HUES48 (cell line): ENCODE results near the gene ZIC2.
A peak's percentile ranks its signal among the peaks of the same experiment; 100 is the strongest.

Experiments
- H3K27ac ChIP-seq: one replicate; pipeline ENCODE4 v1.7.0; 2013; ENCODE audit warnings: low read depth, low read length, inconsistent platforms
- H3K27me3 ChIP-seq: 2 replicates; pipeline ENCODE4 v1.6.1; 2013; ENCODE audit warnings: mild to moderate bottlenecking, low read length; ENCODE audit not compliant: control insufficient read depth, insufficient read depth
- H3K36me3 ChIP-seq: 2 replicates; pipeline ENCODE4 v1.6.1; 2013; ENCODE audit warnings: low read length; ENCODE audit not compliant: control insufficient read depth, insufficient read depth
- H3K4me1 ChIP-seq: 2 replicates; pipeline ENCODE4 v1.6.1; 2013; ENCODE audit warnings: mild to moderate bottlenecking, low read length; ENCODE audit not compliant: control insufficient read depth, insufficient read depth
- H3K4me3 ChIP-seq: 2 replicates; pipeline ENCODE4 v1.5.1; 2013; ENCODE audit warnings: mild to moderate bottlenecking, low read depth, low read length
- H3K9ac ChIP-seq: 2 replicates; pipeline ENCODE4 v1.6.1; 2013; ENCODE audit warnings: mild to moderate bottlenecking, low read depth, low read length, moderate library complexity
- H3K9me3 ChIP-seq: 2 replicates; pipeline ENCODE4 v1.6.1; 2013; ENCODE audit warnings: low read length; ENCODE audit not compliant: control insufficient read depth, insufficient read depth

The ZIC2 gene

DNA sequence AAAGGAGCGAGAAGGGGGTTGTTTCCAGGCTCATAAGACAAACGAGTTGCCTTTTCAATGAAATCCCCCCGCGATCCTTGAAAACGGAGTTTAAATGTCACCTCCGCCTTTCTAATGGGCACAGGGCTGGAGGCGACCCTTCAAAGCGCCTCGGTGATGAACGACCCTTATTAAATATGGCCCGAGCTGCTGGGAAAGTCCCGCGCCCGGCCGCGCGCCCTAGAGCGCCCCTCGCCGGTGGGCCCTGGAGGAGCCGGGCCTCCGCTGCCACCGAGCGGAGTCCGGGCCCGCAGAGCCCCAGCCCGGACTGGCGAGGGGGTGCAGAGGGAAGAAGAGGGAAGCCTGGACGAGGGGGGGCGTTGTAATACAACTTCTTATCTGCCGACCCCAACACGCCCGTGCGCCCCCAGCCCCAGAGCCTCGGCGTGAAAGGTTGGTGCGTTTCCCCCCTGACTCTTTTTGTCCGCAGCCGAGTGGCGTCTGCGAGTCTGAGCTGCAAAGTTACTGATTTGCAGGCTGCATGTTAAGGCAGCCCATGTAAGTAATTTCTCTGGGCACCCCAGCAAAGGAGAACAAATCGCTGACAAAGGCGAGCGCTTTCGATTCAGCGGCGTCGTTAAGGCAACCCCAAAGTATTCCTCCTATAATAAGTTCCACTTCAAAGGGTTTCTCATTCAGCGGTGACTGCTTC lies 21.9 kb upstream of the ZIC2 start:
- Histone ChIP-seq H3K27ac (peak overlapping the region; percentile 56), H3K4me1 (peaks cover 49% of the 10 kb centered on the region), H3K9ac (no peak overlapping the region; the same call in 1 of the 2 replicates), H3K36me3 (peaks cover 20% of the 10 kb centered on the region), H3K4me3 (peak overlapping the region; percentile 55), H3K27me3 (peaks cover 94% of the 10 kb centered on the region), H3K9me3 (no peaks in the 10 kb centered on the region)

DNA sequence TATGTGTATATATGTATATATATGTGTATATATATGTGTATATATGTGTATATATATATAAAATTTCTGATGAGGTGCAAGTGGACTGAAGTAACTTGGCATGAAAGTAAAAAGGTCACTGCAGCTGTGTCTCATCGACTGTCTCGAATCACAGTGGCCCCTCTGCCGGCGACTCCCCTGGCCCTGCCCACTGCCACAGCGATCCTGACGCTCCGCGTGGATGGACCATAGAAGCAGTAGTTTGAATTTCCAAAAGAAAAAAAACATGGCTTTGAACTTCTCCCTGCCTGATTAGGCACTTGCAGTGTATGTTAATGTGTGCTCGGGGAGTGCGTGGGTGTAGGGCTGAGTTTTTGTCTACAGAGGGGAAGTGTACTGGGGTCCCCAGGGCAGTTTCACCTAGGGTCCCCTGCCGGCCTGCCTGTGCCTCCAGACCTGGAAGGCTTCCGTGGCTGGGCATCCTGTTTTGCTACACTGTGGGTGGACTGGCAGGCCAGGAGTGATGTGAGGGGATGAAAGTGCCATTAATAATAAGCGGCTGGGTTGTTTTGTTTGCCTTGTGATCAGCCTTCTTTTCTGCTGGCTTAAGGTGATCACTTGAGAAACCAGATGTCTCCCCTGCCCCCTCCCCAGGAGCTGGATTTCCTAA lies 20.8 kb upstream of the ZIC2 start:
- Histone ChIP-seq H3K4me1 (peaks cover 49% of the 10 kb centered on the region), H3K27ac (peak overlapping the region; percentile 33), H3K4me3 (peak overlapping the region; percentile 31; the same call in 1 of the 2 replicates), H3K9me3 (no peaks in the 10 kb centered on the region), H3K36me3 (peaks cover 31% of the 10 kb centered on the region), H3K9ac (no peak overlapping the region), H3K27me3 (peaks cover 86% of the 10 kb centered on the region)

DNA sequence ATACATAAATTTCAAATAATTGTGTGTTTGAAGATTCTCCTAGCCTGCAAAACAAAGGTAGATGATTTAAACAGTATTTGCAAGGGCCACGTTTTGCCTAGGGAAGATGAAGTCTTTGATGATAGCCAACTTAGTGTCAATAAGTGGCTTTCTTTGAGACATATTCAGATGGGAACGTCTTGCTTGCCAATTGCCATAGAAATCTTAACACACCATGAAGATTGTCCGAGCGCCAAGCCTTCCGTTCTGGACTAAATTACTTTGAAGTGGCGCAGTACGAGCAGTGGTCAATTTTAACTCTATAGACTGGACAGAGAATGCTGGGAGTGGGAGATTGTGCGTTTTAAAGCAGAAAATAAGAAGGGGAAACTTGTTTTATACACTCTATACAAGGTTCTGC lies 19.9 kb upstream of the ZIC2 start:
- Histone ChIP-seq H3K9ac (no peak overlapping the region), H3K27ac (peak overlapping the region; percentile 33), H3K36me3 (peaks cover 40% of the 10 kb centered on the region), H3K4me1 (peaks cover 58% of the 10 kb centered on the region), H3K4me3 (no peak overlapping the region), H3K9me3 (no peaks in the 10 kb centered on the region), H3K27me3 (peaks cover 80% of the 10 kb centered on the region)

DNA sequence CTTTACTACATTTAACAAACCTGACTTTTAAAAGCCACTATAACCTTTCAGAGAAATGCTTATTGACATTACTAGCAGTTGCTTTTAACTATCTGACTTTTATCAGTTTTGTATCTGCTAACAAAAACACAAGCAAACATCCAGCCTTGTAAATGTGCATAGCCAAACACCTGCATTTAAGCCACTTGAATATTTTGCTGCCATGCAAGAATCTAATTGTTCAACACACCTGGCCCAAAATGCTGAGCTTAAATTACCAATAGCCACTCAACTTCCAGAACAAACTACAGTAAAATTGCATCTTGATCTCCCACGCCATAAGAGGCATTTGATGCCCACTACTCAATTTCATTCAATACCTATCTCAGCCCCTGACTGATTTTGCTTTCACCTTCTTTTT lies 19.3 kb upstream of the ZIC2 start:
- peaks cover 46% of the 10 kb centered on the region for H3K36me3 ChIP-seq
- H3K4me3 ChIP-seq, result no peak overlapping the region
- no peaks in the 10 kb centered on the region for H3K9me3 ChIP-seq
- H3K4me1 ChIP-seq, result peaks cover 64% of the 10 kb centered on the region
- H3K9ac ChIP-seq, result no peak overlapping the region
- peaks cover 80% of the 10 kb centered on the region for H3K27me3 ChIP-seq
- H3K27ac ChIP-seq, result no peak overlapping the region

DNA sequence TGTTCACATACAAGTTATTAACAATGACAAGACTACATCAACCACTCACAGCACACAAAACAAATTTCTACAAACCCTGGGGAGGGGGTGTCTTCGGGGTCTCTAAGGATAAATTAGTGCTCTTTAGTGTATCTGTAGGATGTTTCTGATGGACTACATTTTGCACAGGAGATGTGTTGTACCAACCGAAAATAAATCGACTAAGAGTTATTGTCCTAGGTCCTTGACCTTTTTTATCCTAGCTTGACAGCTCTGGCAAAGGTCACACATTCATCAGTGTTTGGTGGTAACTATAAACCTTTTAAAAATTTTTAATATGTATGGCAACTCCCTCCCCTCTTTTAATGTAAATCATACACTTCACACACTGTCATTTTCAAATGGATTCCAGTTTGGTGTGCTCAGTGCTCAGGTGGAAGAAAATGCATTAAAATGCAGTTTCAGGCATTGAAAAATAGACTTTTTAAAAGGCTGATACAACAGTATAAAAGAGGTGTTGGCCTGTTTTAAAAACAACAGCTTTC lies 17.7 kb upstream of the ZIC2 start:
- peaks cover 60% of the 10 kb centered on the region for H3K4me1 ChIP-seq
- H3K27me3 ChIP-seq, result peaks cover 83% of the 10 kb centered on the region
- H3K9me3 ChIP-seq, result no peaks in the 10 kb centered on the region
- H3K4me3 ChIP-seq, result no peak overlapping the region
- peaks cover 53% of the 10 kb centered on the region for H3K36me3 ChIP-seq
- H3K9ac ChIP-seq, result no peak overlapping the region
- no peak overlapping the region for H3K27ac ChIP-seq

DNA sequence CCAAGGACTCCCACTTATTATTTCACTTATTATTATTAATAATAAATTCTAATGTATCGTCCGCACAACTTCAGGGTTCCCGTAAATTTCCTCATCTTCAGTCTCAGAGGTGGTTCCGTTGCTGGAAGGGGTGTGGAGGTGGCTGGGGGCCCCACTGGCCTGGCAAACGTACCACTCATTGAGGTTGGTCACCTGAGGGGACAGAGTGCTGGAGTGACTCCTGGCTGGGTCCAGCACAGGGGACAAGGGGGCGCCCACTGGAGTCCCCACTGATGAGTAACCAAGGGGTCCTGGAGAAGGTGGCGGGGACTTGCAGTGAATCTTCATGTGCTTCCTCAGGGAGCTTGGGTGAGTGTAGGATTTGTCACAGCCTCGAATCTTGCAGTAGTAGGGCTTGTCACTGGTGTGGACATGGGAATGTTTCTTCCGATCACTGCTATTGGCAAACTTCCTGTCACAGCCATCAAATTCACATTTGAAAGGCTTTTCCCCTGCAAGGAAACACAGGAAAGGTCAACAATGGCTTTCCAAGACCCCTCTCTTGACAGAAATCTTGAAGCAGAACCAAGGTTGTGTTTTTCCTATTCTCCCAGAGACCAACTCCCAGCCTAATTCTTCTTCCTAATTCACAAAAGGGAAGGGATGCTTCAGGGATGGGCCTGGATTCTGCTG lies 16.1 kb upstream of the ZIC2 start:
- Histone ChIP-seq H3K9me3 (no peaks in the 10 kb centered on the region), H3K27me3 (peaks cover 74% of the 10 kb centered on the region), H3K9ac (no peak overlapping the region), H3K4me3 (peak overlapping the region; percentile 96; the same call in 1 of the 2 replicates), H3K36me3 (peaks cover 57% of the 10 kb centered on the region), H3K27ac (peak overlapping the region; percentile 36), H3K4me1 (peaks cover 54% of the 10 kb centered on the region)

DNA sequence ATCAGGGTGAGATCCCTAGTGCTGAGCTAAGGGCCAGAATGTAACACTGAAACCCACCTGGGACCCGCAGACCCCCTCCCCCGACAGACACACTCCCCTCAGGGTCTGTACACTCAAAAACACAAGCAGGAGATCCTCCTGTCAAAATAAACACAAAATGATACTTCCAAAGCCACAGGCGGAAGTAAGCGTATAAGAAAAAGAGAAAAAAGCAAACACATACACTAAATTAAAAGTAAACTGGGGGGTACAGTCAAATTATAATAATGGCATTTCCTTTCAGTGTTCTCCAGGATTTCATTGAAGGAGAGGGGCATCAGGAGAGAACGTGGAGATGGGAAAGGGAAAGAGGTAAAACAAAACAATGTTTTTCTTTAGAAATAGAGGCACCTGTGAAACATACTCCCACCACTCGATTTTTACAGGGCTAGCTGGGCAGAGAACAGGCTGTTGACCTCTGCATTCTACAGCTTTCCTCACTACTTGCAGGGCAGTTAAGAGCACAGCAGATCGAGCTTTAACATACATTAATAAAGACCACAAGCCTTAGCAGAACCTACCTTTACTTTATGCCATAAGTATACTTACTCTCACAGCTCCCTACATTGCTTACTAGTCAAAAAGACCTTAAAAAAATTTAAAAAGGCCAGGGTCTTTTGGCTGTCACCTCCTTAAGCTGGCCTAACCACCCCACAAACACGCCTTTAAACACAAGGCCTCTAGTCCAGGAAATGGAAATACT lies 15.3 kb upstream of the ZIC2 start:
- Histone ChIP-seq H3K4me1 (peaks cover 47% of the 10 kb centered on the region), H3K27ac (peak overlapping the region; percentile 36), H3K9me3 (no peaks in the 10 kb centered on the region), H3K9ac (no peak overlapping the region), H3K27me3 (peaks cover 66% of the 10 kb centered on the region), H3K36me3 (peaks cover 57% of the 10 kb centered on the region), H3K4me3 (peak overlapping the region; percentile 96)

DNA sequence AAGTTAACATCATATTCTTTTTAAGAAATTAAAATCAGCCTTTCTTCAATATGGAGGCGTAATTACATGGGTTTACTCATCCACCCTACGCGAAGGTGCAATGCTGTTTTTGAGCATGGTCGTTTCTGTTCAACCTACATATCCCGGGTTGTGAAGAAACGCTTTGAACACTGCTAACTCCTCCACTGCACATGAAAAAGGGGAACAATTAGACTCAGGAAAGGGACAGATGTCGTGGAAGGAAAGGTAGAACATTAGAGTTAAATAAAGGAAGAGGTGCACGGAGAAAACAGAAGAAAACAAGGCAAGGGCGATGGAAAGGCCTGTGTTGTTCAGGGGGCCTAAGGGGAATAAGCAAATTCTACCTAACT lies 14.1 kb upstream of the ZIC2 start:
- Histone ChIP-seq H3K4me1 (peaks cover 40% of the 10 kb centered on the region), H3K9ac (peak overlapping the region; percentile 49), H3K27ac (peak overlapping the region; percentile 91), H3K27me3 (peaks cover 61% of the 10 kb centered on the region), H3K36me3 (peaks cover 57% of the 10 kb centered on the region), H3K4me3 (peak overlapping the region; percentile 96), H3K9me3 (no peaks in the 10 kb centered on the region)

DNA sequence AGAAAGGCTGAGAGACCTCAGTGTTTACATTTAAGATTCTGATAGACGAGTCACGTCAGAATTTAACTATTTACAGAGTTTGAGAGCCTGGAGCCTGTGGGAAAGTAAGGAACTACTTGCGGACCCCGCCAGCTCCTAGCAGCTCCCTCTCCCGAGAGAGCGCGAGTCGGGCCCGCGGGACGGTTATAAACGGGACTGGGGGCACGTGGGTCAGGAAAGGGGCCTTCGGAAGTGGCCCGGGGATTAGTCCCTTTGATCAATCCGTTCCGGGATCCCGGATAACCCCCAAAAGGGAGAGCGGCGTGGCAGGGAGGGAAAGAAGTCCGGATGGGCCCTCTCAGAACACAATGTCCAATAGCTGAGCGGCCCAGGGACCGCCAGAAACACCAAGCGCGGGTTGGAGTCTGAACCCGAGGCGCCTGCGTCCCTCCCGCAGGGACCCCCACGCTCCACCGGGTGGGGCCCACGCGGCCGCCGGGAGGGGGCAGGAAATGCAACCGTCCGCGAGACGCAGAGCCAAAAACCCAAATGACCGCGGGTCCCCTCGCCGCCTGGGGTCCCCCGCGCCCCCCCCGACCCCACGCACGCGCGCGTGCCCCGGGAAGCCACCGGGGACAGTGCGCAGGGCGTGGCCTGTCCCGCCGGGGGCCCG lies 13.6 kb upstream of the ZIC2 start:
- Histone ChIP-seq H3K9me3 (no peaks in the 10 kb centered on the region), H3K36me3 (peaks cover 53% of the 10 kb centered on the region), H3K4me3 (peak overlapping the region; percentile 96), H3K4me1 (peaks cover 40% of the 10 kb centered on the region), H3K27me3 (peaks cover 61% of the 10 kb centered on the region), H3K27ac (peak overlapping the region; percentile 91), H3K9ac (peak overlapping the region; percentile 49; the same call in 1 of the 2 replicates)
